Testis (tissue), 2 donors: ENCODE results near the gene COL21A1.

ENCODE experiments used
- POLR2A ChIP-seq: fragments of 450-650 bp; IDR thresholded peaks from one replicate; pipeline ENCODE4 v1.6.1; 2017; ENCODE audit warnings: antibody characterized with exemption, mild to moderate bottlenecking, moderate library complexity
- TF ChIP-seq, protein P1 (sequence below), 3 experiments: fragments of 450-650 bp in 2 of 3; fragments of 200-600 bp in 1 of 3; sonication (generic) in 1 of 3; IDR thresholded peaks; one replicate each; pipeline ENCODE4 v1.5.1; 2016 to 2019; ENCODE audit warnings: antibody characterized with exemption in 3 of 3, mild to moderate bottlenecking in 2 of 3, moderate library complexity in 1 of 3

- TF ChIP-seq, protein P1, sequence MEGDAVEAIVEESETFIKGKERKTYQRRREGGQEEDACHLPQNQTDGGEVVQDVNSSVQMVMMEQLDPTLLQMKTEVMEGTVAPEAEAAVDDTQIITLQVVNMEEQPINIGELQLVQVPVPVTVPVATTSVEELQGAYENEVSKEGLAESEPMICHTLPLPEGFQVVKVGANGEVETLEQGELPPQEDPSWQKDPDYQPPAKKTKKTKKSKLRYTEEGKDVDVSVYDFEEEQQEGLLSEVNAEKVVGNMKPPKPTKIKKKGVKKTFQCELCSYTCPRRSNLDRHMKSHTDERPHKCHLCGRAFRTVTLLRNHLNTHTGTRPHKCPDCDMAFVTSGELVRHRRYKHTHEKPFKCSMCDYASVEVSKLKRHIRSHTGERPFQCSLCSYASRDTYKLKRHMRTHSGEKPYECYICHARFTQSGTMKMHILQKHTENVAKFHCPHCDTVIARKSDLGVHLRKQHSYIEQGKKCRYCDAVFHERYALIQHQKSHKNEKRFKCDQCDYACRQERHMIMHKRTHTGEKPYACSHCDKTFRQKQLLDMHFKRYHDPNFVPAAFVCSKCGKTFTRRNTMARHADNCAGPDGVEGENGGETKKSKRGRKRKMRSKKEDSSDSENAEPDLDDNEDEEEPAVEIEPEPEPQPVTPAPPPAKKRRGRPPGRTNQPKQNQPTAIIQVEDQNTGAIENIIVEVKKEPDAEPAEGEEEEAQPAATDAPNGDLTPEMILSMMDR (IDR thresholded peaks at IDR 0.05): no peak
- TF ChIP-seq POLR2A: no peak
Measured at GRCh38 chr6:56255349-56255748, 8.0 kb upstream of the COL21A1 start.
